ENCODE results near the gene SLIT3. TPM values are rescaled to one million over a fixed set of nuclear protein-coding genes. Genes with fewer than 3 reads are reported as not detected.

SLIT3 gene
- total RNA-seq, 2 experiments from 2014 or later = not detected

- no peaks in the 10 kb centered on the region for H3K9me3 Mint-ChIP-seq
- ATAC-seq (ENCODE audit: poor library complexity) (no peak), DNase-seq (no peak)
- Histone ChIP-seq H3K4me3 (ENCODE audit: low read length) (no peak overlapping the region), H3K36me3 (ENCODE audit: insufficient read depth, low read length) (no peaks in the 10 kb centered on the region), H3K27me3 (ENCODE audit: control insufficient read depth in 1 of 2, insufficient read depth in 2 of 2, low read length in 2 of 2) (no peaks in the 10 kb centered on the region), H3K4me1 (ENCODE audit: insufficient read depth, low read length) (no peaks in the 10 kb centered on the region), H3K9me3 (ENCODE audit: control insufficient read depth in 1 of 2, insufficient read depth in 1 of 2, low read length in 2 of 2) (peaks cover 0 to 21% of the 10 kb centered on the region in 2 experiments), H3K27ac (ENCODE audit: low read depth in 1 of 2, low read length in 2 of 2) (no peak overlapping the region)
- POLR2A ChIA-PET = no interaction called here
- intact Hi-C loops (cut with DNase I, micrococcal nuclease) = no loop called here
- H3K27ac Mint-ChIP-seq = no peak overlapping the region
- CTCF ChIA-PET = no interaction called here
- TF ChIP-seq, protein P1, sequence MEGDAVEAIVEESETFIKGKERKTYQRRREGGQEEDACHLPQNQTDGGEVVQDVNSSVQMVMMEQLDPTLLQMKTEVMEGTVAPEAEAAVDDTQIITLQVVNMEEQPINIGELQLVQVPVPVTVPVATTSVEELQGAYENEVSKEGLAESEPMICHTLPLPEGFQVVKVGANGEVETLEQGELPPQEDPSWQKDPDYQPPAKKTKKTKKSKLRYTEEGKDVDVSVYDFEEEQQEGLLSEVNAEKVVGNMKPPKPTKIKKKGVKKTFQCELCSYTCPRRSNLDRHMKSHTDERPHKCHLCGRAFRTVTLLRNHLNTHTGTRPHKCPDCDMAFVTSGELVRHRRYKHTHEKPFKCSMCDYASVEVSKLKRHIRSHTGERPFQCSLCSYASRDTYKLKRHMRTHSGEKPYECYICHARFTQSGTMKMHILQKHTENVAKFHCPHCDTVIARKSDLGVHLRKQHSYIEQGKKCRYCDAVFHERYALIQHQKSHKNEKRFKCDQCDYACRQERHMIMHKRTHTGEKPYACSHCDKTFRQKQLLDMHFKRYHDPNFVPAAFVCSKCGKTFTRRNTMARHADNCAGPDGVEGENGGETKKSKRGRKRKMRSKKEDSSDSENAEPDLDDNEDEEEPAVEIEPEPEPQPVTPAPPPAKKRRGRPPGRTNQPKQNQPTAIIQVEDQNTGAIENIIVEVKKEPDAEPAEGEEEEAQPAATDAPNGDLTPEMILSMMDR (IDR thresholded peaks at IDR 0.05) = no peak
- H3K27me3 Mint-ChIP-seq = no peaks in the 10 kb centered on the region
- no peak overlapping the region for H3K4me3 Mint-ChIP-seq
- no peaks in the 10 kb centered on the region for H3K4me1 Mint-ChIP-seq (ENCODE audit: low read depth)
- no peaks in the 10 kb centered on the region for H3K36me3 Mint-ChIP-seq (ENCODE audit: low read depth)
Measured at GRCh38 chr5:168750926-168751325, 550.0 kb downstream of the SLIT3 start.

GRCh38 chr5:168749391-168750100, 551.4 kb downstream of the SLIT3 start:
- H3K9me3 Mint-ChIP-seq = no peaks in the 10 kb centered on the region
- no peaks in the 10 kb centered on the region for H3K27me3 Mint-ChIP-seq
- ATAC-seq (ENCODE audit: poor library complexity) = no peak
- no peaks in the 10 kb centered on the region for H3K36me3 ChIP-seq (ENCODE audit: insufficient read depth, low read length)
- H3K4me3 Mint-ChIP-seq = no peak overlapping the region
- TF ChIP-seq, protein P1 (IDR thresholded peaks at IDR 0.05) = no peak
- H3K4me1 Mint-ChIP-seq (ENCODE audit: low read depth) = no peaks in the 10 kb centered on the region
- H3K36me3 Mint-ChIP-seq (ENCODE audit: low read depth) = no peaks in the 10 kb centered on the region
- ChIA-PET POLR2A (no interaction called here), CTCF (no interaction called here)
- no peak overlapping the region for H3K4me3 ChIP-seq (ENCODE audit: low read length)
- H3K4me1 ChIP-seq (ENCODE audit: insufficient read depth, low read length) = no peaks in the 10 kb centered on the region
- no peaks in the 10 kb centered on the region for H3K27me3 ChIP-seq (ENCODE audit: control insufficient read depth in 1 of 2, insufficient read depth in 2 of 2, low read length in 2 of 2)
- DNase-seq = no peak
- no peak overlapping the region for H3K27ac Mint-ChIP-seq
- intact Hi-C loops (cut with DNase I, micrococcal nuclease) = no loop called here
- H3K9me3 ChIP-seq (ENCODE audit: control insufficient read depth in 1 of 2, insufficient read depth in 1 of 2, low read length in 2 of 2) = peaks cover 0 to 21% of the 10 kb centered on the region in 2 experiments
- H3K27ac ChIP-seq (ENCODE audit: low read depth in 1 of 2, low read length in 2 of 2) = no peak overlapping the region

DNA sequence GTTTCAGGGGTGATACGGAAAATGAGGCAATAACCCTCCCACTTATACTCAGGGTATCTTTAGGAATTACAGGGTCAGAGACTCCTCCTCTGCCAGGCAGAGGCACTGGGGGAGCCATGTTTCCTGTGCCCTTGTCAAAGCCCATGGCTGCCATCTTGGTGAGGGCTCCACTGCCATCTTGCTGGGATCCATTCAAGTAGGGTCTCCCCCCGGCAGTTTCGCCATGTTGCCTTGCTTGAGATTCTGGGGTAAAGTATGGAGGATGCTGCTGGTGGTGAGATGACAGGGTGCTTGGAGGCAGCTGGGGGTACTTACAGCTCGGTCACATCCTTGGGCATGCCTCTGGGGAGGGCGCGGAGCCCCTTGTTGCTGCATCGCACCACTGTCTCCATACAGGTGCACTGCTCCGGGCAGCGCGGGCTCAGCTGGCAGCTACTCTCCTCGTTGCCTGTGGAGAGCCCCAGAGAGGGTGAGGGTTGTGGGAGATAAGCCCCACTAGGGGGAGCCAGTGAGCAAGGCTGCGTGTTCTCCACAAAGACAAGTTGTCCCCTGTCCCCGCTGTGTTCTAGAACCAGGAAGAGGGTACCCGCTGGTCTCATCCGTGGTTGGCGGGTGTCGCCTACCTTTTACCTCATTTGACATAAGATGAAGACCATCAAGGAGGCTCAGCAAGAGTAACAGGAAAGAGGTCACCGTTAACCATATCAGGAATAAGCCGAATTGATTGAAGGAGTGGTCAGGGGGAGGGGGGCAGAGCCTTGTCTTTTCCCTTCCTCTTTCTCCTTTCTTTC, 552.8 kb downstream of the SLIT3 start:
- Histone ChIP-seq H3K36me3 (ENCODE audit: insufficient read depth, low read length) (no peaks in the 10 kb centered on the region), H3K27ac (ENCODE audit: low read depth in 1 of 2, low read length in 2 of 2) (no peak overlapping the region), H3K4me1 (ENCODE audit: insufficient read depth, low read length) (no peaks in the 10 kb centered on the region), H3K4me3 (ENCODE audit: low read length) (no peak overlapping the region), H3K27me3 (ENCODE audit: control insufficient read depth in 1 of 2, insufficient read depth in 2 of 2, low read length in 2 of 2) (no peaks in the 10 kb centered on the region), H3K9me3 (ENCODE audit: control insufficient read depth in 1 of 2, insufficient read depth in 1 of 2, low read length in 2 of 2) (peaks cover 0 to 21% of the 10 kb centered on the region in 2 experiments)
- DNase-seq = peak in 7 of 14 experiments; percentile 3 to 27 (median 15)
- intact Hi-C loops (cut with DNase I, micrococcal nuclease) = no loop called here
- H3K36me3 Mint-ChIP-seq (ENCODE audit: low read depth) = no peaks in the 10 kb centered on the region
- ChIA-PET POLR2A (no interaction called here), CTCF (no interaction called here)
- TF ChIP-seq, protein P1 (IDR thresholded peaks at IDR 0.05) = no peak
- H3K27me3 Mint-ChIP-seq = no peaks in the 10 kb centered on the region
- H3K27ac Mint-ChIP-seq = no peak overlapping the region
- no peak for ATAC-seq (ENCODE audit: poor library complexity)
- no peak overlapping the region for H3K4me3 Mint-ChIP-seq
- no peaks in the 10 kb centered on the region for H3K9me3 Mint-ChIP-seq
- H3K4me1 Mint-ChIP-seq (ENCODE audit: low read depth) = no peaks in the 10 kb centered on the region
